Fibroblast of villous mesenchyme (primary cell): ENCODE data around the gene POLR1F. TPM values are rescaled to one million over a fixed set of nuclear protein-coding genes. Genes with fewer than 3 reads are reported as not detected.

Experiments used
- DNase-seq: peaks from one replicate; pipeline ENCODE4 v3.0.0-alpha.2; 2010; ENCODE audit warnings: low read depth
- H3K4me3 ChIP-seq: 2 replicates; pipeline ENCODE4 v1.5.1; 2011; ENCODE audit warnings: low read depth, mild to moderate bottlenecking, low read length
- CTCF ChIP-seq: IDR thresholded peaks from 2 replicates; pipeline ENCODE4 v1.5.1; 2012; ENCODE audit warnings: low read depth, mild to moderate bottlenecking, low read length; ENCODE audit not compliant: insufficient read depth
- total RNA-seq: library from RNA; depleted of rRNA; stranded (reverse); fragments of >200 nt; gene quantifications from 2 replicates; pipeline ENCODE4 v1.2.3, GENCODE V29; 2012

POLR1F gene
- total RNA-seq, 1 donor, result 52.2 TPM

- H3K4me3 ChIP-seq, result no peak overlapping the region
- TF ChIP-seq CTCF, result no peak
Measured at GRCh38 chr7:19681596-19681995, 27.2 kb downstream of the POLR1F start.

GRCh38 chr7:19677180-19677579 lies 31.7 kb downstream of the POLR1F start:
- H3K4me3 ChIP-seq, result no peak overlapping the region
- no peak for TF ChIP-seq CTCF
- peak; percentile 93 for DNase-seq

More at GRCh38 chr7:19681596-19681995, 27.2 kb downstream of the POLR1F start:
- no peak for DNase-seq

- no peak overlapping the region for H3K4me3 ChIP-seq
- no peak for TF ChIP-seq CTCF
- no peak for DNase-seq
Measured at GRCh38 chr7:19675816-19676215, 33.0 kb downstream of the POLR1F start.

- DNase-seq, result peak; percentile 59
- TF ChIP-seq CTCF, result no peak
- H3K4me3 ChIP-seq, result no peak overlapping the region
Measured at GRCh38 chr7:19674266-19674960, 34.4 kb downstream of the POLR1F start.

GRCh38 chr7:19670806-19671205 lies 38.0 kb downstream of the POLR1F start:
- no peak for TF ChIP-seq CTCF
- H3K4me3 ChIP-seq, result no peak overlapping the region
- peak; percentile 51 for DNase-seq

- no peak overlapping the region for H3K4me3 ChIP-seq
- peak; percentile 57 for TF ChIP-seq CTCF
- peak; percentile 54 for DNase-seq
Measured at GRCh38 chr7:19665399-19666008, 43.3 kb downstream of the POLR1F start.
